Ishikawa (cell line): ENCODE results near the gene ABR.

Experiments used
- CEBPB ChIP-seq: IDR thresholded peaks from 2 replicates; pipeline ENCODE4 v1.6.1; 2012
- CREB1 ChIP-seq: IDR thresholded peaks from 2 replicates; pipeline ENCODE4 v1.6.1; 2012; ENCODE audit warnings: low read depth
- EGR1 ChIP-seq: IDR thresholded peaks from 2 replicates; pipeline ENCODE4 v1.6.1; 2012
- EP300 ChIP-seq: IDR thresholded peaks from 2 replicates; pipeline ENCODE4 v1.6.1; 2012; ENCODE audit warnings: borderline replicate concordance
- NFIC ChIP-seq: IDR thresholded peaks from 2 replicates; pipeline ENCODE4 v1.6.1; 2012
- RAD21 ChIP-seq: IDR thresholded peaks from 2 replicates; pipeline ENCODE4 v1.6.1; 2012; ENCODE audit warnings: low read depth
- TCF12 ChIP-seq: IDR thresholded peaks from 2 replicates; pipeline ENCODE4 v1.6.1; 2012; ENCODE audit warnings: low read depth
- TEAD4 ChIP-seq: IDR thresholded peaks from 2 replicates; pipeline ENCODE4 v1.6.1; 2012
- TF ChIP-seq, protein P1 (sequence below): IDR thresholded peaks from 2 replicates; pipeline ENCODE4 v1.6.1; 2012; ENCODE audit warnings: low read depth, mild to moderate bottlenecking
- TF ChIP-seq, protein P2 (sequence below): IDR thresholded peaks from 2 replicates; pipeline ENCODE4 v1.6.1; 2012
- TF ChIP-seq, protein P3 (sequence below): IDR thresholded peaks from 2 replicates; pipeline ENCODE4 v1.6.1; 2012

DNA sequence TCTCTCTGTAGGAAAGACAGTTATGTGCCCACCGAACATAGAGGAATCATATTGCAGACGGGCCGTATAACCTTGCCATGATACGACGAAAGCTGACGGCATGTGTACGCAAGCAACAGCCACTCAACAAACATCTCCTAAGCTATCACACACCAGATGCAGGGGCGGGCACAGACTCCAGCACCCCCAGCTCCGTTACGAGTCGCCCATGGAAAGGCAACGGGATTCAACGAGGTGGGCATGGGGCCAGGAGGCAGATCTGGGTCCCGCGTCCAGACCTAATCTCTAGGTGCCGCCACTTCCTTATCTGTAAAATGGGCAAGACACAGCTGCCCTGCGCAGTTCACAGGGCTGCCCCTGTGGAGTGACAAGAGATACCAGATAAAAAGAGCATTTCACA, 35.6 kb downstream of the ABR start:
- TF ChIP-seq EP300: no peak
- TF ChIP-seq, protein P1, sequence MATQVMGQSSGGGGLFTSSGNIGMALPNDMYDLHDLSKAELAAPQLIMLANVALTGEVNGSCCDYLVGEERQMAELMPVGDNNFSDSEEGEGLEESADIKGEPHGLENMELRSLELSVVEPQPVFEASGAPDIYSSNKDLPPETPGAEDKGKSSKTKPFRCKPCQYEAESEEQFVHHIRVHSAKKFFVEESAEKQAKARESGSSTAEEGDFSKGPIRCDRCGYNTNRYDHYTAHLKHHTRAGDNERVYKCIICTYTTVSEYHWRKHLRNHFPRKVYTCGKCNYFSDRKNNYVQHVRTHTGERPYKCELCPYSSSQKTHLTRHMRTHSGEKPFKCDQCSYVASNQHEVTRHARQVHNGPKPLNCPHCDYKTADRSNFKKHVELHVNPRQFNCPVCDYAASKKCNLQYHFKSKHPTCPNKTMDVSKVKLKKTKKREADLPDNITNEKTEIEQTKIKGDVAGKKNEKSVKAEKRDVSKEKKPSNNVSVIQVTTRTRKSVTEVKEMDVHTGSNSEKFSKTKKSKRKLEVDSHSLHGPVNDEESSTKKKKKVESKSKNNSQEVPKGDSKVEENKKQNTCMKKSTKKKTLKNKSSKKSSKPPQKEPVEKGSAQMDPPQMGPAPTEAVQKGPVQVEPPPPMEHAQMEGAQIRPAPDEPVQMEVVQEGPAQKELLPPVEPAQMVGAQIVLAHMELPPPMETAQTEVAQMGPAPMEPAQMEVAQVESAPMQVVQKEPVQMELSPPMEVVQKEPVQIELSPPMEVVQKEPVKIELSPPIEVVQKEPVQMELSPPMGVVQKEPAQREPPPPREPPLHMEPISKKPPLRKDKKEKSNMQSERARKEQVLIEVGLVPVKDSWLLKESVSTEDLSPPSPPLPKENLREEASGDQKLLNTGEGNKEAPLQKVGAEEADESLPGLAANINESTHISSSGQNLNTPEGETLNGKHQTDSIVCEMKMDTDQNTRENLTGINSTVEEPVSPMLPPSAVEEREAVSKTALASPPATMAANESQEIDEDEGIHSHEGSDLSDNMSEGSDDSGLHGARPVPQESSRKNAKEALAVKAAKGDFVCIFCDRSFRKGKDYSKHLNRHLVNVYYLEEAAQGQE: no peak
- TF ChIP-seq, protein P2, sequence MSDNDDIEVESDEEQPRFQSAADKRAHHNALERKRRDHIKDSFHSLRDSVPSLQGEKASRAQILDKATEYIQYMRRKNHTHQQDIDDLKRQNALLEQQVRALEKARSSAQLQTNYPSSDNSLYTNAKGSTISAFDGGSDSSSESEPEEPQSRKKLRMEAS: no peak
- no peak for TF ChIP-seq TEAD4
- TF ChIP-seq, protein P3, sequence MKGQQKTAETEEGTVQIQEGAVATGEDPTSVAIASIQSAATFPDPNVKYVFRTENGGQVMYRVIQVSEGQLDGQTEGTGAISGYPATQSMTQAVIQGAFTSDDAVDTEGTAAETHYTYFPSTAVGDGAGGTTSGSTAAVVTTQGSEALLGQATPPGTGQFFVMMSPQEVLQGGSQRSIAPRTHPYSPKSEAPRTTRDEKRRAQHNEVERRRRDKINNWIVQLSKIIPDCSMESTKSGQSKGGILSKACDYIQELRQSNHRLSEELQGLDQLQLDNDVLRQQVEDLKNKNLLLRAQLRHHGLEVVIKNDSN: no peak
- TF ChIP-seq RAD21: no peak
- no peak for TF ChIP-seq CEBPB
- no peak for TF ChIP-seq NFIC
- TF ChIP-seq EGR1: no peak
- no peak for TF ChIP-seq CREB1
- TF ChIP-seq TCF12: no peak
